NK-92 treated with Interleukin-12 subunit alpha and Interleukin-12 subunit beta, amount 100 ng/mL, for 24 hours (cell line): ENCODE results near the gene VPS39.

Source experiments
- DNase-seq: peaks from one replicate; lab custom pipeline; 2025; lab: John Stamatoyannopoulos, UW

VPS39 gene

GRCh38 chr15:42128476-42128875, 79.6 kb downstream of the VPS39 start:
- DNase-seq, result no peak

- no peak for DNase-seq
Observed at GRCh38 chr15:42123546-42123945, 84.6 kb downstream of the VPS39 start.

- DNase-seq, result no peak
Observed at GRCh38 chr15:42121682-42122081, 86.4 kb downstream of the VPS39 start.

GRCh38 chr15:42121021-42121420, 87.1 kb downstream of the VPS39 start:
- DNase-seq, result no peak

- no peak for DNase-seq
Observed at GRCh38 chr15:42120285-42120684, 87.8 kb downstream of the VPS39 start.

GRCh38 chr15:42119446-42119760, 88.7 kb downstream of the VPS39 start:
- DNase-seq, result no peak

- DNase-seq, result no peak
Observed at GRCh38 chr15:42118650-42119445, 89.3 kb downstream of the VPS39 start.

- DNase-seq, result no peak
Observed at GRCh38 chr15:42111924-42112323, 96.2 kb downstream of the VPS39 start.

GRCh38 chr15:42110367-42110766, 97.7 kb downstream of the VPS39 start:
- DNase-seq, result no peak

GRCh38 chr15:42108806-42109205, 99.3 kb downstream of the VPS39 start:
- DNase-seq, result no peak
